GM23338 (cell line): ENCODE measurements around the gene ANKRD61.

Experiments used
- CREB1 ChIP-seq: fragments of 250-450 bp; sonication (Bioruptor Pico); IDR thresholded peaks from 2 replicates; pipeline ENCODE4 v1.5.0; 2020; ENCODE audit warnings: low read depth, mild to moderate bottlenecking, moderate library complexity
- CTCF ChIP-seq, 2 experiments: fragments of 200-600 bp in 1 of 2; sonication (generic) in 1 of 2; conservative IDR thresholded peaks; 2 replicates each; pipeline versions ENCODE4 v1.5.1 to v1.6.1; 2016 to 2017; ENCODE audit warnings: antibody characterized with exemption in 2 of 2, low read depth in 2 of 2, mild to moderate bottlenecking in 2 of 2, moderate library complexity in 1 of 2
- EZH2 ChIP-seq: fragments of 200-600 bp; sonication (generic); IDR thresholded peaks from one replicate; pipeline ENCODE4 v1.8.0; 2017; ENCODE audit warnings: antibody characterized with exemption, mild to moderate bottlenecking, low read depth; ENCODE audit not compliant: unreplicated experiment
- EZH2phosphoT487 ChIP-seq: fragments of 200-600 bp; sonication (generic); IDR thresholded peaks from one replicate; pipeline ENCODE4 v1.8.1; 2018; ENCODE audit warnings: antibody characterized with exemption; ENCODE audit not compliant: unreplicated experiment
- JUNB ChIP-seq: IDR thresholded peaks from one replicate; pipeline ENCODE4 v1.6.1; 2016; ENCODE audit warnings: antibody characterized with exemption; ENCODE audit not compliant: unreplicated experiment
- POLR2AphosphoS5 ChIP-seq: IDR thresholded peaks from 2 replicates; pipeline ENCODE4 v1.6.1; 2016; ENCODE audit warnings: antibody characterized with exemption, low read depth
- REST ChIP-seq: IDR thresholded peaks from one replicate; pipeline ENCODE4 v1.6.1; 2018; ENCODE audit warnings: antibody characterized with exemption; ENCODE audit not compliant: unreplicated experiment
- ZNF114 ChIP-seq: fragments of 250-450 bp; sonication (Bioruptor Pico); IDR thresholded peaks from 2 replicates; pipeline ENCODE4 v1.5.0; 2020; ENCODE audit warnings: mild to moderate bottlenecking, moderate library complexity
- ZNF462 ChIP-seq: fragments of 250-450 bp; sonication (Bioruptor Pico); IDR thresholded peaks from 2 replicates; pipeline ENCODE4 v1.5.0; 2020; ENCODE audit warnings: mild to moderate bottlenecking, moderate library complexity

GRCh38 chr7:6074612-6075380 is 43.6 kb downstream of the ANKRD61 start:
- no peak for TF ChIP-seq CTCF (conservative IDR thresholded peaks at IDR 0.05; ENCODE audit: low read depth in 2 of 2)
- no peak for TF ChIP-seq JUNB
- no peak for TF ChIP-seq EZH2phosphoT487
- TF ChIP-seq POLR2AphosphoS5, result no peak
- no peak for TF ChIP-seq REST
- no peak for TF ChIP-seq EZH2
- TF ChIP-seq CREB1 (CRISPR knock-in tag), result no peak
- no peak for TF ChIP-seq ZNF114 (CRISPR knock-in tag)
- TF ChIP-seq ZNF462, result no peak
